Panc1 (cell line): ENCODE results near the gene CFAP77. TPM values are rescaled to one million over a fixed set of nuclear protein-coding genes. Genes with fewer than 3 reads are reported as not detected.

Experiments
- ATAC-seq: fragments of 200-7000 bp; cut with Tn5 transposase; 2 replicates; pipeline ENCODE4 v1.9.1; 2020; ENCODE audit warnings: mild to moderate bottlenecking, moderate library complexity
- BruUV-seq: library from RNA; stranded (reverse); fragments of 400-500 nt; replicated peaks from 2 replicates; lab custom pipeline; 2021; lab: Mats Ljungman, UMichigan
- CTCF ChIA-PET: fragments of 300-600 bp; sonication (Branson Sonifier 250); formaldehyde crosslinking; loops from one replicate; lab custom pipeline; 2022; ENCODE audit warnings: antibody characterized with exemption; lab: Charles Lee
- POLR2A ChIA-PET: fragments of 300-600 bp; sonication (Branson Sonifier 250); formaldehyde crosslinking; loops from one replicate; lab custom pipeline; 2022; ENCODE audit warnings: antibody characterized with exemption; lab: Charles Lee
- DNase-seq: peaks from one replicate; pipeline ENCODE4 v3.0.0-alpha.2; 2010; ENCODE audit warnings: low read depth, low spot score
- H3K27ac ChIP-seq: 2 replicates; pipeline ENCODE4 v1.5.1; 2011; ENCODE audit warnings: mild to moderate bottlenecking, low read length, inconsistent platforms
- H3K27me3 ChIP-seq: fragments of 200-500 bp; sonication (Bioruptor generic); 2 replicates; pipeline ENCODE4 v1.6.0; 2014; ENCODE audit warnings: low read length, inconsistent platforms; ENCODE audit not compliant: control insufficient read depth, insufficient read depth
- H3K36me3 ChIP-seq: fragments of 200-500 bp; sonication (Bioruptor generic); 2 replicates; pipeline ENCODE4 v1.5.1; 2014; ENCODE audit warnings: inconsistent platforms, mild to moderate bottlenecking, low read length, moderate library complexity; ENCODE audit not compliant: control insufficient read depth, insufficient read depth
- H3K4me1 ChIP-seq: 2 replicates; pipeline ENCODE4 v1.5.1; 2011; ENCODE audit warnings: inconsistent platforms, mild to moderate bottlenecking, low read length, moderate library complexity; ENCODE audit not compliant: control insufficient read depth, insufficient read depth
- H3K4me3 ChIP-seq, 2 experiments: 2 replicates each; pipeline ENCODE4 v1.5.1; 2011 to 2012; ENCODE audit warnings: low read depth in 2 of 2, low read length in 2 of 2, mild to moderate bottlenecking in 2 of 2, inconsistent platforms in 1 of 2, moderate library complexity in 1 of 2
- H3K9me3 ChIP-seq: fragments of 200-500 bp; sonication (Bioruptor generic); 2 replicates; pipeline ENCODE4 v1.5.1; 2014; ENCODE audit warnings: low read depth, mild to moderate bottlenecking, inconsistent platforms, low read length, moderate library complexity; ENCODE audit not compliant: control insufficient read depth, insufficient read depth
- CTCF ChIP-seq: fragments of 450-650 bp; IDR thresholded peaks from 2 replicates; pipeline ENCODE4 v1.5.1; 2017; ENCODE audit warnings: mild to moderate bottlenecking
- POLR2AphosphoS5 ChIP-seq: IDR thresholded peaks from 2 replicates; pipeline ENCODE4 v1.6.1; 2012; ENCODE audit warnings: mild to moderate bottlenecking, low read depth, low read length, moderate library complexity
- REST ChIP-seq, 2 experiments: IDR thresholded peaks; 2 replicates each; pipeline ENCODE4 v1.6.1; 2011 to 2012; ENCODE audit warnings: low read depth in 2 of 2, control low read depth in 1 of 2, low read length in 1 of 2, mild to moderate bottlenecking in 1 of 2, moderate library complexity in 1 of 2; ENCODE audit not compliant: insufficient read depth in 1 of 2
- SIN3A ChIP-seq: IDR thresholded peaks from 2 replicates; pipeline ENCODE4 v1.6.1; 2012; ENCODE audit warnings: low read depth, mild to moderate bottlenecking, low read length, moderate library complexity, borderline replicate concordance; ENCODE audit not compliant: insufficient read depth
- TCF7L2 ChIP-seq: IDR thresholded peaks from 2 replicates; pipeline ENCODE4 v1.6.1; 2011; ENCODE audit warnings: mild to moderate bottlenecking, low read depth, low read length, inconsistent platforms
- in situ Hi-C: cut with HindIII; loops from 2 replicates; pipeline ENCODE4 v1.10.0; 2016; ENCODE audit warnings: low sequenced_read_pairs, low pct_unique_long_range_greater_than_20kb
- intact Hi-C: fragments of 100-400 bp; cut with micrococcal nuclease; formaldehyde crosslinking; loops from one replicate; pipeline ENCODE4 v1.10.0; 2022; ENCODE audit not compliant: unreplicated experiment
- total RNA-seq: library from RNA; stranded (reverse); gene quantifications from one replicate; pipeline ENCODE4 v1.2.1, GENCODE V29; 2021; ENCODE audit not compliant: unreplicated experiment

CFAP77 gene
- total RNA-seq, 1 experiment from 2014 or later = not detected

- no peak for ATAC-seq
- in situ Hi-C loops = no loop called here
- CTCF ChIA-PET = no interaction called here
Observed at GRCh38 chr9:132440735-132441134, 30.7 kb downstream of the CFAP77 start.

GRCh38 chr9:132441404-132441803, 31.4 kb downstream of the CFAP77 start:
- ChIA-PET POLR2A (no interaction called here), CTCF (no interaction called here)
- no peak for DNase-seq
- no TSS peak for BruUV-seq
- Histone ChIP-seq H3K27ac (no peak overlapping the region), H3K9me3 (no peaks in the 10 kb centered on the region), H3K4me1 (no peaks in the 10 kb centered on the region), H3K36me3 (no peaks in the 10 kb centered on the region), H3K4me3 (no peak overlapping the region), H3K27me3 (no peaks in the 10 kb centered on the region)
- TF ChIP-seq SIN3A = no peak
- TF ChIP-seq POLR2AphosphoS5 = no peak
- no peak for TF ChIP-seq REST (IDR thresholded peaks at IDR 0.05; ENCODE audit: insufficient read depth in 1 of 2, low read depth in 2 of 2, low read length in 1 of 2)
- no peak for TF ChIP-seq CTCF
- TF ChIP-seq TCF7L2 = no peak
- intact Hi-C loops (no loop called here), in situ Hi-C loops (no loop called here)
- no peak for ATAC-seq

More at GRCh38 chr9:132440735-132441134, 30.7 kb downstream of the CFAP77 start:
- no peak for DNase-seq
- intact Hi-C loops = no loop called here
- BruUV-seq = no TSS peak
- no peaks in the 10 kb centered on the region for H3K9me3 ChIP-seq
- H3K27ac ChIP-seq = no peak overlapping the region
- TF ChIP-seq CTCF (no peak), REST (IDR thresholded peaks at IDR 0.05; ENCODE audit: insufficient read depth in 1 of 2, low read depth in 2 of 2, low read length in 1 of 2) (no peak), POLR2AphosphoS5 (no peak), SIN3A (no peak), TCF7L2 (no peak)
- no peaks in the 10 kb centered on the region for H3K27me3 ChIP-seq
- no peak overlapping the region for H3K4me3 ChIP-seq
- POLR2A ChIA-PET = no interaction called here
- H3K4me1 ChIP-seq = no peaks in the 10 kb centered on the region
- H3K36me3 ChIP-seq = no peaks in the 10 kb centered on the region
